Astrocyte (in vitro differentiated cells and primary cell): Measurements from ENCODE around the gene MRPL41. TPM values are rescaled to one million over a fixed set of nuclear protein-coding genes. Genes with fewer than 3 reads are reported as not detected.

Experiments
- DNase-seq: peaks from one replicate; pipeline ENCODE4 v3.0.0-alpha.2; 2010; ENCODE audit warnings: low read depth
- FAIRE-seq: peaks from 2 replicates; lab custom pipeline; 2011; peaks lifted over from hg19 to GRCh38; lab: Jason Lieb, UNC
- H2AFZ ChIP-seq: 2 replicates; pipeline ENCODE4 v1.6.0; 2012; ENCODE audit warnings: low read depth, low read length, inconsistent platforms
- H3K27ac ChIP-seq: 2 replicates; pipeline ENCODE4 v1.5.1; 2011; ENCODE audit warnings: low read depth, low read length, inconsistent platforms
- H3K27me3 ChIP-seq: 2 replicates; pipeline ENCODE4 v1.6.0; 2011; ENCODE audit warnings: low read length, inconsistent platforms; ENCODE audit not compliant: insufficient read depth
- H3K36me3 ChIP-seq: 2 replicates; pipeline ENCODE4 v1.5.1; 2011; ENCODE audit warnings: low read length, inconsistent platforms; ENCODE audit not compliant: insufficient read depth
- H3K4me1 ChIP-seq: 2 replicates; pipeline ENCODE4 v1.5.1; 2011; ENCODE audit warnings: low read length, inconsistent platforms; ENCODE audit not compliant: insufficient read depth
- H3K4me2 ChIP-seq: 2 replicates; pipeline ENCODE4 v1.6.0; 2012; ENCODE audit warnings: low read length, inconsistent platforms
- H3K4me3 ChIP-seq: 2 replicates; pipeline ENCODE4 v1.5.1; 2011; ENCODE audit warnings: low read depth, mild to moderate bottlenecking, low read length, inconsistent platforms; ENCODE audit not compliant: insufficient read depth
- H3K79me2 ChIP-seq: 2 replicates; pipeline ENCODE4 v1.6.0; 2012; ENCODE audit warnings: mild to moderate bottlenecking, low read length, inconsistent platforms; ENCODE audit not compliant: insufficient read depth
- H3K9ac ChIP-seq: 2 replicates; pipeline ENCODE4 v1.6.0; 2012; ENCODE audit warnings: mild to moderate bottlenecking, low read length, inconsistent platforms
- H3K9me3 ChIP-seq: 2 replicates; pipeline ENCODE4 v1.5.1; 2012; ENCODE audit warnings: low read depth, mild to moderate bottlenecking, low read length, inconsistent platforms; ENCODE audit not compliant: insufficient read depth
- H4K20me1 ChIP-seq: 2 replicates; pipeline ENCODE4 v1.6.0; 2012; ENCODE audit warnings: low read length, inconsistent platforms; ENCODE audit not compliant: insufficient read depth
- H3K27ac Mint-ChIP-seq: one replicate; pipeline ENCODE4 v1.8.0; 2021; ENCODE audit warnings: mild to moderate bottlenecking, mixed read lengths; ENCODE audit not compliant: unreplicated experiment
- H3K27me3 Mint-ChIP-seq: one replicate; pipeline ENCODE4 v1.8.0; 2021; ENCODE audit warnings: low read depth, mixed read lengths; ENCODE audit not compliant: unreplicated experiment
- H3K36me3 Mint-ChIP-seq: one replicate; pipeline ENCODE4 v1.8.0; 2021; ENCODE audit warnings: low read depth, mixed read lengths; ENCODE audit not compliant: unreplicated experiment
- H3K4me1 Mint-ChIP-seq: one replicate; pipeline ENCODE4 v1.8.0; 2021; ENCODE audit warnings: low read depth, mixed read lengths; ENCODE audit not compliant: unreplicated experiment
- H3K4me3 Mint-ChIP-seq: one replicate; pipeline ENCODE4 v1.8.0; 2021; ENCODE audit warnings: mild to moderate bottlenecking, moderate library complexity, mixed read lengths; ENCODE audit not compliant: unreplicated experiment
- H3K9me3 Mint-ChIP-seq: one replicate; pipeline ENCODE4 v1.8.0; 2021; ENCODE audit warnings: mild to moderate bottlenecking, mixed read lengths; ENCODE audit not compliant: unreplicated experiment
- CTCF ChIP-seq: IDR thresholded peaks from 2 replicates; pipeline ENCODE4 v1.5.1; 2011; ENCODE audit warnings: low read depth, mild to moderate bottlenecking, inconsistent platforms, low read length, moderate library complexity; ENCODE audit not compliant: insufficient read depth
- EZH2 ChIP-seq: IDR thresholded peaks from 2 replicates; pipeline ENCODE4 v1.6.1; 2012; ENCODE audit warnings: mild to moderate bottlenecking, low read length, inconsistent platforms; ENCODE audit not compliant: insufficient read depth
- total RNA-seq: library from RNA; stranded (reverse); gene quantifications from 2 replicates; pipeline ENCODE4 v1.2.1, GENCODE V29; 2021

Gene MRPL41
- total RNA-seq, 1 donor from 2014 or later, result 58.6 TPM

GRCh38 chr9:137522746-137523455 lies 28.8 kb upstream of the MRPL41 start:
- no peak for DNase-seq
- Histone ChIP-seq H3K9ac (no peak overlapping the region), H3K9me3 (no peaks in the 10 kb centered on the region), H3K27ac (no peak overlapping the region), H3K4me3 (no peak overlapping the region), H3K36me3 (no peaks in the 10 kb centered on the region), H3K4me2 (no peak overlapping the region), H4K20me1 (no peaks in the 10 kb centered on the region), H2AFZ (no peak overlapping the region), H3K4me1 (no peaks in the 10 kb centered on the region), H3K27me3 (no peaks in the 10 kb centered on the region), H3K79me2 (no peaks in the 10 kb centered on the region)
- Mint-ChIP-seq H3K27me3 (peaks cover 4% of the 10 kb centered on the region), H3K9me3 (no peaks in the 10 kb centered on the region), H3K36me3 (peaks cover 7% of the 10 kb centered on the region), H3K4me3 (no peak overlapping the region), H3K4me1 (no peaks in the 10 kb centered on the region), H3K27ac (no peak overlapping the region)
- TF ChIP-seq EZH2 (no peak), CTCF (no peak)
- no peak for FAIRE-seq

- Histone ChIP-seq H3K4me1 (no peaks in the 10 kb centered on the region), H4K20me1 (no peaks in the 10 kb centered on the region), H3K36me3 (no peaks in the 10 kb centered on the region), H2AFZ (no peak overlapping the region), H3K79me2 (no peaks in the 10 kb centered on the region), H3K9me3 (no peaks in the 10 kb centered on the region), H3K27me3 (no peaks in the 10 kb centered on the region), H3K4me3 (no peak overlapping the region), H3K4me2 (no peak overlapping the region), H3K9ac (no peak overlapping the region), H3K27ac (no peak overlapping the region)
- FAIRE-seq, result no peak
- peaks cover 4% of the 10 kb centered on the region for H3K27me3 Mint-ChIP-seq
- TF ChIP-seq CTCF (no peak), EZH2 (no peak)
- peaks cover 7% of the 10 kb centered on the region for H3K36me3 Mint-ChIP-seq
- no peak overlapping the region for H3K27ac Mint-ChIP-seq
- no peaks in the 10 kb centered on the region for H3K9me3 Mint-ChIP-seq
- H3K4me1 Mint-ChIP-seq, result no peaks in the 10 kb centered on the region
- no peak for DNase-seq
- no peak overlapping the region for H3K4me3 Mint-ChIP-seq
These were observed 27.3 kb upstream of the MRPL41 start for GRCh38 chr9:137524161-137524980.
